ENCODE measurements around the gene ELFN1.
A peak's percentile ranks its signal among the peaks of the same experiment; 100 is the strongest.

The ELFN1 gene

GRCh38 chr7:1673581-1674118 is 3.6 kb downstream of the ELFN1 start:
- peaks cover 50% of the 10 kb centered on the region for H3K4me1 ChIP-seq
- H3K27me3 ChIP-seq: peaks cover 76% of the 10 kb centered on the region
- H3K9ac ChIP-seq: no peak overlapping the region
- H3K4me2 ChIP-seq: no peak overlapping the region
- H3K9me3 ChIP-seq: no peaks in the 10 kb centered on the region
- no peaks in the 10 kb centered on the region for H3K36me3 ChIP-seq
- no peak overlapping the region for H3K4me3 ChIP-seq
- TF ChIP-seq Cebpa-rat (IDR thresholded peaks at IDR 0.05): no peak
- peaks cover 85% of the 10 kb centered on the region for H4K20me1 ChIP-seq
- H3K27ac ChIP-seq: no peak overlapping the region

GRCh38 chr7:1674161-1675035 is 4.3 kb downstream of the ELFN1 start:
- peaks cover 69% of the 10 kb centered on the region for H3K27me3 ChIP-seq
- H3K36me3 ChIP-seq: no peaks in the 10 kb centered on the region
- H3K4me3 ChIP-seq: no peak overlapping the region
- no peaks in the 10 kb centered on the region for H3K9me3 ChIP-seq
- no peak overlapping the region for H3K27ac ChIP-seq
- peaks cover 50% of the 10 kb centered on the region for H3K4me1 ChIP-seq
- H3K4me2 ChIP-seq: no peak overlapping the region
- H4K20me1 ChIP-seq: peaks cover 85% of the 10 kb centered on the region
- no peak for TF ChIP-seq Cebpa-rat (IDR thresholded peaks at IDR 0.05)
- no peak overlapping the region for H3K9ac ChIP-seq

- Histone ChIP-seq H3K27me3 (peaks cover 61% of the 10 kb centered on the region), H3K4me2 (peak overlapping the region; percentile 86; the same call in 1 of the 2 replicates), H3K4me1 (peaks cover 54% of the 10 kb centered on the region), H3K9me3 (no peaks in the 10 kb centered on the region), H3K27ac (no peak overlapping the region), H3K4me3 (no peak overlapping the region), H4K20me1 (peaks cover 90% of the 10 kb centered on the region), H3K36me3 (no peaks in the 10 kb centered on the region), H3K9ac (no peak overlapping the region)
- no peak for TF ChIP-seq Cebpa-rat (IDR thresholded peaks at IDR 0.05)
These were observed 5.1 kb downstream of the ELFN1 start for GRCh38 chr7:1675036-1675671.

GRCh38 chr7:1675673-1676549 is 5.8 kb downstream of the ELFN1 start:
- Histone ChIP-seq H3K9me3 (no peaks in the 10 kb centered on the region), H3K4me1 (peaks cover 56% of the 10 kb centered on the region), H4K20me1 (peaks cover 85% of the 10 kb centered on the region), H3K36me3 (no peaks in the 10 kb centered on the region), H3K27me3 (peaks cover 54% of the 10 kb centered on the region), H3K4me2 (peak overlapping the region; percentile 86), H3K27ac (no peak overlapping the region), H3K4me3 (no peak overlapping the region), H3K9ac (no peak overlapping the region)
- no peak for TF ChIP-seq Cebpa-rat (IDR thresholded peaks at IDR 0.05)

- Histone ChIP-seq H3K36me3 (no peaks in the 10 kb centered on the region), H3K27ac (no peak overlapping the region), H3K4me1 (peaks cover 63% of the 10 kb centered on the region), H3K9ac (no peak overlapping the region), H3K27me3 (peaks cover 46% of the 10 kb centered on the region), H3K4me2 (peak overlapping the region; percentile 86), H4K20me1 (peaks cover 83% of the 10 kb centered on the region), H3K9me3 (no peaks in the 10 kb centered on the region), H3K4me3 (no peak overlapping the region)
- no peak for TF ChIP-seq Cebpa-rat (IDR thresholded peaks at IDR 0.05)
These were observed 6.5 kb downstream of the ELFN1 start for GRCh38 chr7:1676550-1677078.

GRCh38 chr7:1677206-1678080 is 7.4 kb downstream of the ELFN1 start:
- Histone ChIP-seq H3K9ac (no peak overlapping the region), H3K36me3 (no peaks in the 10 kb centered on the region), H3K4me2 (peak overlapping the region; percentile 86), H3K4me1 (peaks cover 66% of the 10 kb centered on the region), H3K9me3 (peaks cover 5% of the 10 kb centered on the region), H3K4me3 (peak overlapping the region; percentile 29; the same call in 1 of the 2 replicates), H4K20me1 (peaks cover 74% of the 10 kb centered on the region), H3K27ac (no peak overlapping the region), H3K27me3 (peaks cover 38% of the 10 kb centered on the region)
- TF ChIP-seq Cebpa-rat (IDR thresholded peaks at IDR 0.05): no peak

GRCh38 chr7:1678081-1678543 is 8.0 kb downstream of the ELFN1 start:
- H3K27me3 ChIP-seq: peaks cover 32% of the 10 kb centered on the region
- H3K36me3 ChIP-seq: no peaks in the 10 kb centered on the region
- H3K4me3 ChIP-seq: peak overlapping the region; percentile 29; the same call in 1 of the 2 replicates
- no peak overlapping the region for H3K9ac ChIP-seq
- H3K9me3 ChIP-seq: peaks cover 11% of the 10 kb centered on the region
- H3K27ac ChIP-seq: no peak overlapping the region
- peaks cover 73% of the 10 kb centered on the region for H4K20me1 ChIP-seq
- peak overlapping the region; percentile 86 for H3K4me2 ChIP-seq
- H3K4me1 ChIP-seq: peaks cover 66% of the 10 kb centered on the region
- TF ChIP-seq Cebpa-rat (IDR thresholded peaks at IDR 0.05): no peak

- H3K9ac ChIP-seq: no peak overlapping the region
- H3K27ac ChIP-seq: no peak overlapping the region
These were observed 8.7 kb downstream of the ELFN1 start for GRCh38 chr7:1678571-1679325.

More at GRCh38 chr7:1678571-1679325, 8.7 kb downstream of the ELFN1 start:
- Histone ChIP-seq H3K9me3 (peaks cover 18% of the 10 kb centered on the region), H3K4me1 (peaks cover 66% of the 10 kb centered on the region), H3K36me3 (no peaks in the 10 kb centered on the region), H3K4me3 (no peak overlapping the region; the same call in 1 of the 2 replicates), H4K20me1 (peaks cover 71% of the 10 kb centered on the region), H3K4me2 (peak overlapping the region; percentile 86), H3K27me3 (peaks cover 30% of the 10 kb centered on the region)
- TF ChIP-seq Cebpa-rat (IDR thresholded peaks at IDR 0.05): no peak

Data from BLaER1 (cell line).